ENCODE data around the gene CCNK. TPM values are rescaled to one million over a fixed set of nuclear protein-coding genes. Genes with fewer than 3 reads are reported as not detected.

CCNK gene
- total and polyA plus RNA-seq, 2 of the 13 experiments (the other 11 are each of a cell fraction or from before 2014, with no cell fraction given), result 4.9 to 9.7 TPM

DNA sequence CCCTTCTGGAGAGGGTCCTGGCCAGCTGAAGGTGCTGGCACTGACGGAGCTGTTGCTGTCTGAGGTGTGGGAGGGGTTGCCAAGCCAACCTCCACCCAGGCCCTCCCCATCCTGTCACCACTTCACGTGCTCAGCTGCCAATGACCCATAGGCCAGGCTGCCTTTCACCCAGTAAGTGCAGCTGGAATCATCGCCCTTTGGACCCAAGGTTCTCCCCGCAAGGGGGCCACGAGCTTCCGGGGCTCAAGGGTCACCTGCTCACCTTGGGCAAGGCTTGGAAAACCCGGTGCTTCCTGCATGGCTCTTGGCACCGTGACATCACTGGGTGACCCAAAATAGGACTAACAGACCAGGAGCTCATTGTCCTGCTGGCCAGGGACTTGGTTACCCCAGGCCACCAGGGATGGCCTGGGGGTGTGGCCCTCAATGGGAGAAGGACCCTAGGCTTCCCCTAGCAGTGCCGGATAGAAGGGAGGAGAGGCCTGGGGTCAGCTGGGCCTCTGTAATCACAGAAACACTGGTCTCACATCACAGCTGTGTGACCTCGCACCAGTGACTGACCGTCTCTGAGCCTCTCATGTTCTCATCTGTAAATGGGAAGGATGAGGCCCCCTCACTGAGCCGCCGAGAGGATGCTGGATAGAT is 71.5 kb downstream of the CCNK start (continued):
- TF ChIP-seq, protein P1, sequence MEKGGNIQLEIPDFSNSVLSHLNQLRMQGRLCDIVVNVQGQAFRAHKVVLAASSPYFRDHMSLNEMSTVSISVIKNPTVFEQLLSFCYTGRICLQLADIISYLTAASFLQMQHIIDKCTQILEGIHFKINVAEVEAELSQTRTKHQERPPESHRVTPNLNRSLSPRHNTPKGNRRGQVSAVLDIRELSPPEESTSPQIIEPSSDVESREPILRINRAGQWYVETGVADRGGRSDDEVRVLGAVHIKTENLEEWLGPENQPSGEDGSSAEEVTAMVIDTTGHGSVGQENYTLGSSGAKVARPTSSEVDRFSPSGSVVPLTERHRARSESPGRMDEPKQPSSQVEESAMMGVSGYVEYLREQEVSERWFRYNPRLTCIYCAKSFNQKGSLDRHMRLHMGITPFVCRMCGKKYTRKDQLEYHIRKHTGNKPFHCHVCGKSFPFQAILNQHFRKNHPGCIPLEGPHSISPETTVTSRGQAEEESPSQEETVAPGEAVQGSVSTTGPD (CRISPR knock-in tag; IDR thresholded peaks at IDR 0.05), result 0 out of 2 replicates have a peak, but pooled peaks have one; percentile 72
- peak; percentile 55; the same call in 1 of the 2 replicates for TF ChIP-seq NFKB2 (CRISPR knock-in tag; IDR thresholded peaks at IDR 0.05; ENCODE audit: borderline replicate concordance)
- TF ChIP-seq, protein P2, sequence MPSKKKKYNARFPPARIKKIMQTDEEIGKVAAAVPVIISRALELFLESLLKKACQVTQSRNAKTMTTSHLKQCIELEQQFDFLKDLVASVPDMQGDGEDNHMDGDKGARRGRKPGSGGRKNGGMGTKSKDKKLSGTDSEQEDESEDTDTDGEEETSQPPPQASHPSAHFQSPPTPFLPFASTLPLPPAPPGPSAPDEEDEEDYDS (CRISPR knock-in tag; IDR thresholded peaks at IDR 0.05), result peak; percentile 46; the same call in 1 of the 2 replicates
- TF ChIP-seq ZNF329 (CRISPR knock-in tag; IDR thresholded peaks at IDR 0.05; ENCODE audit: low read depth), result peak; percentile 76; the same call in 1 of the 2 replicates

DNA sequence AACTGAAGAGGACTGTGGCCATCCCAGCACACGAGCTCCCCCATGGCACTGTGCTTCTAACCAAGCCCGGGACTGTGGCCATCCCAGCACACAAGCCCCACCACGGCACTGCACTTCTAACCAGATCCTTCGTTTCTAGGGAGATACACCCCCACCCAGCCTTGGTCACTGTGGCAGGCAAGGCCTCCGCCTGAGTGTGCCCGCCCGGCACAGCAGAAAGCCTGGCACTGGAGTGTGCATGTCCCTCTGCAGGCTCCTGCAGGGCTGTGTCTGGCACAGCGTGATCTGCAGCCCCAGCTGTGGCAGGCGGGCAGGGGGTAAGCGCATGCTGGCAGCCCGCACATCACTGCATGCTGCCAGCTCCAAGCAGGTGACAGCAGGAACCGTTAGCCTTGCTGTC is 73.0 kb downstream of the CCNK start:
- 0% methylated on average over 4 of the region's 12 CpGs for WGBS (ENCODE audit: low lambda C conversion rate)
- FAIRE-seq, result no peak
- TF ChIP-seq ZNF556 (CRISPR knock-in tag; IDR thresholded peaks at IDR 0.05; ENCODE audit: borderline replicate concordance), result no peak
- TF ChIP-seq BHLHE40 (IDR thresholded peaks at IDR 0.05; ENCODE audit: low read length), result no peak
- TF ChIP-seq ZBTB38 (CRISPR knock-in tag; IDR thresholded peaks at IDR 0.05), result 0 out of 2 replicates have a peak, but pooled peaks have one; percentile 12
- TF ChIP-seq, protein P3, sequence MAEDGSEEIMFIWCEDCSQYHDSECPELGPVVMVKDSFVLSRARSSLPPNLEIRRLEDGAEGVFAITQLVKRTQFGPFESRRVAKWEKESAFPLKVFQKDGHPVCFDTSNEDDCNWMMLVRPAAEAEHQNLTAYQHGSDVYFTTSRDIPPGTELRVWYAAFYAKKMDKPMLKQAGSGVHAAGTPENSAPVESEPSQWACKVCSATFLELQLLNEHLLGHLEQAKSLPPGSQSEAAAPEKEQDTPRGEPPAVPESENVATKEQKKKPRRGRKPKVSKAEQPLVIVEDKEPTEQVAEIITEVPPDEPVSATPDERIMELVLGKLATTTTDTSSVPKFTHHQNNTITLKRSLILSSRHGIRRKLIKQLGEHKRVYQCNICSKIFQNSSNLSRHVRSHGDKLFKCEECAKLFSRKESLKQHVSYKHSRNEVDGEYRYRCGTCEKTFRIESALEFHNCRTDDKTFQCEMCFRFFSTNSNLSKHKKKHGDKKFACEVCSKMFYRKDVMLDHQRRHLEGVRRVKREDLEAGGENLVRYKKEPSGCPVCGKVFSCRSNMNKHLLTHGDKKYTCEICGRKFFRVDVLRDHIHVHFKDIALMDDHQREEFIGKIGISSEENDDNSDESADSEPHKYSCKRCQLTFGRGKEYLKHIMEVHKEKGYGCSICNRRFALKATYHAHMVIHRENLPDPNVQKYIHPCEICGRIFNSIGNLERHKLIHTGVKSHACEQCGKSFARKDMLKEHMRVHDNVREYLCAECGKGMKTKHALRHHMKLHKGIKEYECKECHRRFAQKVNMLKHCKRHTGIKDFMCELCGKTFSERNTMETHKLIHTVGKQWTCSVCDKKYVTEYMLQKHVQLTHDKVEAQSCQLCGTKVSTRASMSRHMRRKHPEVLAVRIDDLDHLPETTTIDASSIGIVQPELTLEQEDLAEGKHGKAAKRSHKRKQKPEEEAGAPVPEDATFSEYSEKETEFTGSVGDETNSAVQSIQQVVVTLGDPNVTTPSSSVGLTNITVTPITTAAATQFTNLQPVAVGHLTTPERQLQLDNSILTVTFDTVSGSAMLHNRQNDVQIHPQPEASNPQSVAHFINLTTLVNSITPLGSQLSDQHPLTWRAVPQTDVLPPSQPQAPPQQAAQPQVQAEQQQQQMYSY (CRISPR knock-in tag; IDR thresholded peaks at IDR 0.05), result peak; percentile 86
- TF ChIP-seq ZNF367 (CRISPR knock-in tag; IDR thresholded peaks at IDR 0.05; ENCODE audit: borderline replicate concordance), result no peak
- TF ChIP-seq, protein P4, sequence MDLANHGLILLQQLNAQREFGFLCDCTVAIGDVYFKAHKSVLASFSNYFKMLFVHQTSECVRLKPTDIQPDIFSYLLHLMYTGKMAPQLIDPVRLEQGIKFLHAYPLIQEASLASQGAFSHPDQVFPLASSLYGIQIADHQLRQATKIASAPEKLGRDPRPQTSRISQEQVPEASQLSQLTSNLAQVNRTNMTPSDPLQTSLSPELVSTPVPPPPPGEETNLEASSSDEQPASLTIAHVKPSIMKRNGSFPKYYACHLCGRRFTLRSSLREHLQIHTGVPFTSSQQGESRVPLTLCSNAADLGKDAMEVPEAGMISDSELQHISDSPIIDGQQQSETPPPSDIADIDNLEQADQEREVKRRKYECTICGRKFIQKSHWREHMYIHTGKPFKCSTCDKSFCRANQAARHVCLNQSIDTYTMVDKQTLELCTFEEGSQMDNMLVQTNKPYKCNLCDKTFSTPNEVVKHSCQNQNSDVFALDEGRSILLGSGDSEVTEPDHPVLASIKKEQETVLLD (CRISPR knock-in tag; IDR thresholded peaks at IDR 0.05; ENCODE audit: low read depth), result 0 out of 2 replicates have a peak, but pooled peaks have one; percentile 15
- TF ChIP-seq ZMYM4 (CRISPR knock-in tag; IDR thresholded peaks at IDR 0.05), result no peak
- TF ChIP-seq, protein P5, sequence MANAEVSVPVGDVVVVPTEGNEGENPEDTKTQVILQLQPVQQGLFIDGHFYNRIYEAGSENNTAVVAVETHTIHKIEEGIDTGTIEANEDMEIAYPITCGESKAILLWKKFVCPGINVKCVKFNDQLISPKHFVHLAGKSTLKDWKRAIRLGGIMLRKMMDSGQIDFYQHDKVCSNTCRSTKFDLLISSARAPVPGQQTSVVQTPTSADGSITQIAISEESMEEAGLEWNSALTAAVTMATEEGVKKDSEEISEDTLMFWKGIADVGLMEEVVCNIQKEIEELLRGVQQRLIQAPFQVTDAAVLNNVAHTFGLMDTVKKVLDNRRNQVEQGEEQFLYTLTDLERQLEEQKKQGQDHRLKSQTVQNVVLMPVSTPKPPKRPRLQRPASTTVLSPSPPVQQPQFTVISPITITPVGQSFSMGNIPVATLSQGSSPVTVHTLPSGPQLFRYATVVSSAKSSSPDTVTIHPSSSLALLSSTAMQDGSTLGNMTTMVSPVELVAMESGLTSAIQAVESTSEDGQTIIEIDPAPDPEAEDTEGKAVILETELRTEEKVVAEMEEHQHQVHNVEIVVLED (CRISPR knock-in tag; IDR thresholded peaks at IDR 0.05; ENCODE audit: borderline replicate concordance), result no peak

More for the DNA sequence above, 73.0 kb downstream of the CCNK start:
- ChIA-PET POLR2A (interaction anchor here (0.5 to 5.5 kb wide), 3 partner anchors 19 to 48 kb away, joined by 3 to 101 read pairs (median 21); partner anchors contain the start of gene CCDC85C), CTCF (ENCODE audit: low intra/inter-chr PET ratio, low total read pairs) (no interaction called here)
- in situ Hi-C loops (cut with HindIII; ENCODE audit: extremely low pct_ligation_motif_present, low pct_unique_long_range_greater_than_20kb) (no loop called here), intact Hi-C loops (cut with micrococcal nuclease; ENCODE audit: unreplicated experiment) (no loop called here)
- H2AFZ ChIP-seq (ENCODE audit: low read length), result no peak overlapping the region
- peaks cover 9% of the 10 kb centered on the region; the same call in 1 of the 2 replicates for H4K20me1 ChIP-seq (ENCODE audit: insufficient read depth, low read length)
- H3K27ac ChIP-seq (ENCODE audit: extremely low read length, insufficient read depth, low read length), result peak overlapping the region; percentile 85
- peaks cover 82% of the 10 kb centered on the region for H3K79me2 ChIP-seq (ENCODE audit: insufficient read depth, low read length)
- no TSS peak for BruUV-seq (replicated peaks)
- H3K4me1 ChIP-seq (ENCODE audit: insufficient read depth, low read length), result peaks cover 95% of the 10 kb centered on the region
- ATAC-seq (peak; percentile 29), DNase-seq (ENCODE audit: low spot score) (no peak)
- H3K9me3 ChIP-seq (ENCODE audit: low read length), result no peaks in the 10 kb centered on the region
- peak overlapping the region; percentile 75 for H3K9ac ChIP-seq (ENCODE audit: insufficient read depth, low read depth, low read length)
- H3K27me3 ChIP-seq (ENCODE audit: control insufficient read depth in 1 of 2, insufficient read depth in 2 of 2, low read length in 2 of 2), result no peaks in the 10 kb centered on the region
- peak overlapping the region in 1 of 3 experiments; percentile 56; a peak in 1 of 6 replicates for H3K4me3 ChIP-seq (replicated peaks in 1 of 3; ENCODE audit: insufficient read depth in 1 of 3, low read depth in 2 of 3, low read length in 3 of 3)
- peaks cover 0 to 2% of the 10 kb centered on the region in 2 experiments; a peak in 1 of 5 replicates for H3K36me3 ChIP-seq (replicated peaks in 1 of 2; ENCODE audit: control insufficient read depth in 1 of 2, insufficient read depth in 2 of 2, low read length in 2 of 2)
- peak overlapping the region; percentile 69 for H3K4me2 ChIP-seq (ENCODE audit: low read depth, low read length)

Data from HepG2 (cell line).